Occipital lobe (tissue), 1 donor: ENCODE measurements around the gene INPP5K. TPM values are rescaled to one million over a fixed set of nuclear protein-coding genes. Genes with fewer than 3 reads are reported as not detected.

Experiments
- total RNA-seq: library from RNA; depleted of rRNA; stranded (reverse); fragments of >200 nt; gene quantifications from one replicate; pipeline ENCODE4 v1.2.3, GENCODE V29; 2014

The INPP5K gene
- total RNA-seq, 1 donor from 2014 or later = 43.2 TPM

Other genes starting within 250 kb of the INPP5K start
- not detected for gene BHLHA9, start 246.2 kb downstream of the INPP5K start, total RNA-seq
- gene TRARG1, start 236.9 kb downstream of the INPP5K start, total RNA-seq = not detected
- gene YWHAE, start 116.4 kb downstream of the INPP5K start, total RNA-seq = 515 TPM
- 152 TPM for gene CRK, start 60.4 kb downstream of the INPP5K start, total RNA-seq
- gene MYO1C, start 23.9 kb downstream of the INPP5K start, total RNA-seq = 7.3 TPM
- 15.1 TPM for gene PITPNA, start 46.2 kb upstream of the INPP5K start, total RNA-seq
- gene SLC43A2, start 112.2 kb upstream of the INPP5K start, total RNA-seq = 15.1 TPM
- 3.9 TPM for gene SCARF1, start 129.1 kb upstream of the INPP5K start, total RNA-seq
- gene RILP, start 133.3 kb upstream of the INPP5K start, total RNA-seq = 1.4 TPM
- 71.1 TPM for gene PRPF8, start 168.3 kb upstream of the INPP5K start, total RNA-seq
- 0.47 TPM for gene TLCD2, start 193.8 kb upstream of the INPP5K start, total RNA-seq
- gene WDR81, start 208.1 kb upstream of the INPP5K start, total RNA-seq = 10.8 TPM
- gene SERPINF2, start 226.3 kb upstream of the INPP5K start, total RNA-seq = 0.16 TPM
- gene SERPINF1, start 245.4 kb upstream of the INPP5K start, total RNA-seq = 5.8 TPM